Renal cortical epithelial cell (primary cell): ENCODE data around the gene IL1RL1. TPM values are rescaled to one million over a fixed set of nuclear protein-coding genes. Genes with fewer than 3 reads are reported as not detected.
A peak's percentile ranks its signal among the peaks of the same experiment; 100 is the strongest.

ENCODE experiments used
- DNase-seq: peaks from one replicate; pipeline ENCODE4 v3.0.0-alpha.2; 2011; ENCODE audit warnings: low read depth
- total RNA-seq: library from RNA; depleted of rRNA; stranded (reverse); fragments of >200 nt; gene quantifications from 2 replicates; pipeline ENCODE4 v1.2.3, GENCODE V29; 2014

The IL1RL1 gene
- total RNA-seq, 1 donor from 2014 or later = 0.05 TPM

GRCh38 chr2:102367331-102367971 is 56.1 kb downstream of the IL1RL1 start:
- DNase-seq = no peak

GRCh38 chr2:102368461-102369109 is 57.2 kb downstream of the IL1RL1 start:
- DNase-seq = no peak

GRCh38 chr2:102369866-102370265 is 58.5 kb downstream of the IL1RL1 start:
- DNase-seq = no peak

- no peak for DNase-seq
Observed at GRCh38 chr2:102376052-102376591, 64.8 kb downstream of the IL1RL1 start.

- DNase-seq = no peak
Observed at GRCh38 chr2:102383722-102384121, 72.4 kb downstream of the IL1RL1 start.

GRCh38 chr2:102385522-102385921 is 74.2 kb downstream of the IL1RL1 start:
- peak; percentile 22 for DNase-seq

GRCh38 chr2:102386004-102386403 is 74.6 kb downstream of the IL1RL1 start:
- no peak for DNase-seq

GRCh38 chr2:102386867-102387541 is 75.6 kb downstream of the IL1RL1 start:
- DNase-seq = no peak

- no peak for DNase-seq
Observed at GRCh38 chr2:102387763-102388546, 76.6 kb downstream of the IL1RL1 start.

GRCh38 chr2:102391565-102391964 is 80.2 kb downstream of the IL1RL1 start:
- DNase-seq = peak; percentile 7

GRCh38 chr2:102392096-102392495 is 80.7 kb downstream of the IL1RL1 start:
- DNase-seq = no peak

- no peak for DNase-seq
Observed at GRCh38 chr2:102392942-102393341, 81.6 kb downstream of the IL1RL1 start.

- DNase-seq = no peak
Observed at GRCh38 chr2:102396012-102396411, 84.6 kb downstream of the IL1RL1 start.

- DNase-seq = no peak
Observed at GRCh38 chr2:102397209-102397608, 85.8 kb downstream of the IL1RL1 start.

GRCh38 chr2:102399499-102400141 is 88.3 kb downstream of the IL1RL1 start:
- no peak for DNase-seq

GRCh38 chr2:102401456-102401855 is 90.1 kb downstream of the IL1RL1 start:
- DNase-seq = no peak

Other genes with a start within 250 kb of the IL1RL1 start
- gene IL1R1, start 168.8 kb upstream of the IL1RL1 start, total RNA-seq = 21.5 and 62.7 TPM in 2 replicates
- gene IL1RL2, start 124.5 kb upstream of the IL1RL1 start, total RNA-seq = 3.3 and 4.6 TPM in 2 replicates
- gene IL18R1, start 44.2 kb downstream of the IL1RL1 start, total RNA-seq = 3.4 and 4.0 TPM in 2 replicates
- gene IL18RAP, start 111.6 kb downstream of the IL1RL1 start, total RNA-seq = not detected in 2 replicates
- gene SLC9A4, start 161.7 kb downstream of the IL1RL1 start, total RNA-seq = 0.40 and 7.6 TPM in 2 replicates